Left ventricle myocardium inferior (tissue), 1 donor: ENCODE results near the gene STUB1. TPM values are rescaled to one million over a fixed set of nuclear protein-coding genes. Genes with fewer than 3 reads are reported as not detected.
A peak's percentile ranks its signal among the peaks of the same experiment; 100 is the strongest.

Experiments used
- DNase-seq: peaks from one replicate; pipeline ENCODE4 v3.0.0-alpha.2; 2020
- H3K27ac ChIP-seq: fragments of 200-600 bp; replicated peaks from 2 replicates; pipeline ENCODE4 v1.8.0; 2021
- H3K27me3 ChIP-seq: fragments of 200-600 bp; 2 replicates; pipeline ENCODE4 v1.8.0; 2021; ENCODE audit warnings: low read depth
- H3K36me3 ChIP-seq: fragments of 200-600 bp; 2 replicates; pipeline ENCODE4 v1.8.0; 2021
- H3K4me1 ChIP-seq: fragments of 200-600 bp; 2 replicates; pipeline ENCODE4 v1.8.0; 2021
- H3K4me3 ChIP-seq: fragments of 200-600 bp; 2 replicates; pipeline ENCODE4 v1.8.0; 2021; ENCODE audit warnings: mild to moderate bottlenecking, moderate library complexity
- H3K9me3 ChIP-seq: fragments of 200-600 bp; replicated peaks from 2 replicates; pipeline ENCODE4 v1.8.0; 2021
- CTCF ChIP-seq: fragments of 200-600 bp; IDR thresholded peaks from 2 replicates; pipeline ENCODE4 v1.8.0; 2021; ENCODE audit warnings: antibody characterized with exemption, mild to moderate bottlenecking, borderline replicate concordance
- intact Hi-C: fragments of 100-400 bp; cut with micrococcal nuclease; formaldehyde crosslinking; loops from one replicate; pipeline ENCODE4 v1.11.0; 2022
- total RNA-seq: library from RNA; stranded (reverse); fragmentation: NEBNext Ultra II Directional; extraction: Animal tissue kit (Norgen Biotek cat#: 25700); gene quantifications from one replicate; pipeline ENCODE4 v1.2.1, GENCODE V29; 2021
- donor health status: DM: no; HTN: yes; CAD: no; lungs with severe emphysema.

STUB1 gene
- total RNA-seq, 1 donor from 2014 or later, result 113 TPM

- Histone ChIP-seq H3K4me1 (peaks cover 61% of the 10 kb centered on the region), H3K27me3 (peaks cover 19% of the 10 kb centered on the region), H3K4me3 (no peak overlapping the region), H3K9me3 (no peaks in the 10 kb centered on the region), H3K27ac (no peak overlapping the region), H3K36me3 (peaks cover 31% of the 10 kb centered on the region)
- DNase-seq, result no peak
- no peak for TF ChIP-seq CTCF
- intact Hi-C loops, result no loop called here
Observed at GRCh38 chr16:677316-678190, 2.7 kb upstream of the STUB1 start.

GRCh38 chr16:678209-678857, 1.9 kb upstream of the STUB1 start:
- DNase-seq, result no peak
- H3K4me1 ChIP-seq, result peaks cover 69% of the 10 kb centered on the region
- TF ChIP-seq CTCF, result no peak
- peaks cover 31% of the 10 kb centered on the region for H3K36me3 ChIP-seq
- intact Hi-C loops, result no loop called here
- peaks cover 19% of the 10 kb centered on the region for H3K27me3 ChIP-seq
- no peak overlapping the region for H3K27ac ChIP-seq
- H3K9me3 ChIP-seq, result no peaks in the 10 kb centered on the region
- H3K4me3 ChIP-seq, result no peak overlapping the region

- no peak for TF ChIP-seq CTCF
- Histone ChIP-seq H3K27me3 (peaks cover 19% of the 10 kb centered on the region), H3K4me1 (peaks cover 74% of the 10 kb centered on the region), H3K4me3 (peak overlapping the region; percentile 88), H3K9me3 (no peaks in the 10 kb centered on the region), H3K27ac (peak overlapping the region; percentile 100), H3K36me3 (peaks cover 23% of the 10 kb centered on the region)
- intact Hi-C loops, result no loop called here
- peak; percentile 76 for DNase-seq
Observed at GRCh38 chr16:678858-679813, 1.1 kb upstream of the STUB1 start.

- H3K27ac ChIP-seq, result peak overlapping the region; percentile 100
- intact Hi-C loops, result no loop called here
- peaks cover 19% of the 10 kb centered on the region for H3K27me3 ChIP-seq
- peaks cover 73% of the 10 kb centered on the region for H3K4me1 ChIP-seq
- peak overlapping the region; percentile 88 for H3K4me3 ChIP-seq
- no peaks in the 10 kb centered on the region for H3K9me3 ChIP-seq
- no peak for DNase-seq
- TF ChIP-seq CTCF, result no peak
- H3K36me3 ChIP-seq, result peaks cover 21% of the 10 kb centered on the region
Observed at GRCh38 chr16:680625-680945, 375 bp downstream of the STUB1 start.
